Neural cell (in vitro differentiated cells): ENCODE measurements around the gene PLEKHM1. TPM values are rescaled to one million over a fixed set of nuclear protein-coding genes. Genes with fewer than 3 reads are reported as not detected.
"Not testable (repeated sequence)": the region's sequence is repeated elsewhere in the genome, so short reads cannot be mapped to it uniquely, and the experiment has no call there.

Experiments
- H2AFZ ChIP-seq: fragments of 200-600, 300-800 bp; sonication (generic), shearing (Covaris generic); 2 replicates; pipeline ENCODE4 v1.6.0; 2014; ENCODE audit warnings: low read depth, mild to moderate bottlenecking, antibody characterized with exemption, low read length, moderate library complexity
- H3F3A ChIP-seq: fragments of 200-600 bp; shearing (Covaris generic); 2 replicates; pipeline ENCODE4 v1.6.1; 2016; ENCODE audit warnings: mild to moderate bottlenecking, moderate library complexity, mixed read lengths, antibody characterized with exemption, low read length; ENCODE audit not compliant: insufficient read depth, poor library complexity, severe bottlenecking
- H3K27ac ChIP-seq: fragments of 200-600, 300-800 bp; sonication (generic), shearing (Covaris generic); 2 replicates; pipeline ENCODE4 v1.5.1; 2014; ENCODE audit warnings: mild to moderate bottlenecking, low read length, moderate library complexity
- H3K27me3 ChIP-seq: fragments of 300-800, 200-600 bp; sonication (generic), shearing (Covaris generic); 2 replicates; pipeline ENCODE4 v1.6.0; 2014; ENCODE audit warnings: mild to moderate bottlenecking, low read depth, low read length, moderate library complexity; ENCODE audit not compliant: insufficient read depth
- H3K36me3 ChIP-seq: fragments of 300-800, 200-600 bp; sonication (generic), shearing (Covaris generic); 2 replicates; pipeline ENCODE4 v1.5.1; 2014; ENCODE audit warnings: mild to moderate bottlenecking, antibody characterized with exemption, low read length, moderate library complexity; ENCODE audit not compliant: insufficient read depth
- H3K4me2 ChIP-seq: fragments of 300-800, 200-600 bp; sonication (generic), shearing (Covaris generic); 2 replicates; pipeline ENCODE4 v1.6.0; 2014; ENCODE audit warnings: mild to moderate bottlenecking, low read length
- H3K4me3 ChIP-seq: fragments of 300-800, 200-600 bp; sonication (generic), shearing (Covaris generic); 2 replicates; pipeline ENCODE4 v1.5.1; 2014; ENCODE audit warnings: mild to moderate bottlenecking, low read length, moderate library complexity
- H3K79me2 ChIP-seq: fragments of 200-600 bp; shearing (Covaris generic); replicated peaks from 2 replicates; pipeline ENCODE4 v1.6.0; 2014; ENCODE audit warnings: mild to moderate bottlenecking, low read length, moderate library complexity; ENCODE audit not compliant: insufficient read depth
- H3K9ac ChIP-seq: fragments of 300-800, 200-600 bp; sonication (generic), shearing (Covaris generic); 2 replicates; pipeline ENCODE4 v1.6.1; 2016; ENCODE audit warnings: mild to moderate bottlenecking, low read length, mixed read lengths
- H3K9me2 ChIP-seq: fragments of 200-600 bp; shearing (Covaris generic); 2 replicates; pipeline ENCODE4 v1.6.1; 2016; ENCODE audit warnings: mild to moderate bottlenecking, low read length, mixed read lengths; ENCODE audit not compliant: insufficient read depth
- H3K9me3 ChIP-seq: fragments of 200-600, 300-800 bp; sonication (generic), shearing (Covaris generic); 2 replicates; pipeline ENCODE4 v1.6.1; 2016; ENCODE audit warnings: mild to moderate bottlenecking, mixed run types, low read length, moderate library complexity, mixed read lengths
- H4K20me1 ChIP-seq: fragments of 200-600 bp; shearing (Covaris generic); 2 replicates; pipeline ENCODE4 v1.6.1; 2016; ENCODE audit warnings: mild to moderate bottlenecking, mixed run types; ENCODE audit not compliant: insufficient read depth
- EP300 ChIP-seq: fragments of 450-650 bp; conservative IDR thresholded peaks from 2 replicates; pipeline ENCODE4 v1.6.1; 2014; ENCODE audit warnings: antibody characterized with exemption, mild to moderate bottlenecking, moderate library complexity; ENCODE audit not compliant: poor library complexity, severe bottlenecking
- EZH2 ChIP-seq: fragments of 200-600, 300-800 bp; shearing (Covaris generic), sonication (generic); IDR thresholded peaks from 2 replicates; pipeline ENCODE4 v1.6.1; 2014; ENCODE audit warnings: antibody characterized with exemption, low read length, borderline replicate concordance, mild to moderate bottlenecking; ENCODE audit not compliant: insufficient read depth, poor library complexity, severe bottlenecking
- MXI1 ChIP-seq: fragments of 450-650 bp; conservative IDR thresholded peaks from 2 replicates; pipeline ENCODE4 v1.6.1; 2014; ENCODE audit warnings: antibody characterized with exemption, mild to moderate bottlenecking; ENCODE audit not compliant: poor library complexity, severe bottlenecking
- POLR2AphosphoS5 ChIP-seq: IDR thresholded peaks from 2 replicates; pipeline ENCODE4 v1.6.1; 2012
- RAD21 ChIP-seq: fragments of 450-650 bp; conservative IDR thresholded peaks from 2 replicates; pipeline ENCODE4 v1.6.1; 2014; ENCODE audit warnings: antibody characterized with exemption, mild to moderate bottlenecking, moderate library complexity
- TAF1 ChIP-seq: IDR thresholded peaks from 2 replicates; pipeline ENCODE4 v1.6.1; 2012; ENCODE audit warnings: low read depth
- polyA plus RNA-seq: library from polyadenylated mRNA; depleted of rRNA; stranded (reverse); fragments of >200 nt; gene quantifications from 2 replicates; pipeline ENCODE4 v1.2.3, GENCODE V29; 2014
- TF ChIP-seq, protein P1 (sequence below): fragments of 450-650 bp; IDR thresholded peaks from 2 replicates; pipeline ENCODE4 v1.5.1; 2014; ENCODE audit warnings: antibody characterized with exemption, mild to moderate bottlenecking, moderate library complexity; ENCODE audit not compliant: poor library complexity, severe bottlenecking

PLEKHM1 gene
- polyA plus RNA-seq, 1 donor from 2014 or later: 3.1 TPM

GRCh38 chr17:45454341-45454740, 36.2 kb downstream of the PLEKHM1 start:
- not testable (repeated sequence) for H3F3A ChIP-seq, H4K20me1 ChIP-seq, H3K9me2 ChIP-seq, H3K79me2 ChIP-seq, H3K9me3 ChIP-seq, H3K27me3 ChIP-seq, H3K4me3 ChIP-seq, H3K27ac ChIP-seq, H3K9ac ChIP-seq, H3K4me2 ChIP-seq, H2AFZ ChIP-seq, H3K36me3 ChIP-seq

DNA sequence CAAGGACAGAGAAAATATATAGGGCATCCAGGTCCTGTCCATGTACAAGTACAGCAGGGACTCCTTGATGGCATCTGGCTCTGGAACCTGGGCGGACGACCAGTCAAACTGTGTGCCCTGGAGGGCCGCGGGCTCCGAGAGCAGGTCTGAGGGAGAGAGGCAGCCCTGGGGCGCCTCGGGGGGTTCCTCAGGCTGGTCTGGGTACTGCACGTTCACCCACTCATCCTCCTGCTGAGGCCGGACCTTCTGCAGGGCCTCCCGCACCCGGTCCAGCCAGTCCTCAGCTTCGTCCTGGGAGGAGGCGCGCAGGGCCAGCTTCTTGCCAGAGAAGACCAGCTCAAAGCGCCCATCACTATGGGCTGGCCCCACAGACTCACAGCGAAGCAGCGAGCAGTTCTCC, 36.8 kb downstream of the PLEKHM1 start:
- not testable (repeated sequence) for H3K79me2 ChIP-seq, H3K9me3 ChIP-seq, H3K36me3 ChIP-seq, H4K20me1 ChIP-seq, H3F3A ChIP-seq, H2AFZ ChIP-seq, H3K27ac ChIP-seq, H3K9me2 ChIP-seq, H3K9ac ChIP-seq, H3K4me2 ChIP-seq, H3K27me3 ChIP-seq, H3K4me3 ChIP-seq

GRCh38 chr17:45453225-45453534, 37.3 kb downstream of the PLEKHM1 start:
- not testable (repeated sequence) for H3K9me3 ChIP-seq, H3K9ac ChIP-seq, H3K4me3 ChIP-seq, H3K27me3 ChIP-seq, H3K9me2 ChIP-seq, H3K27ac ChIP-seq, H3K4me2 ChIP-seq, H2AFZ ChIP-seq, H3K79me2 ChIP-seq, H4K20me1 ChIP-seq, H3F3A ChIP-seq, H3K36me3 ChIP-seq

DNA sequence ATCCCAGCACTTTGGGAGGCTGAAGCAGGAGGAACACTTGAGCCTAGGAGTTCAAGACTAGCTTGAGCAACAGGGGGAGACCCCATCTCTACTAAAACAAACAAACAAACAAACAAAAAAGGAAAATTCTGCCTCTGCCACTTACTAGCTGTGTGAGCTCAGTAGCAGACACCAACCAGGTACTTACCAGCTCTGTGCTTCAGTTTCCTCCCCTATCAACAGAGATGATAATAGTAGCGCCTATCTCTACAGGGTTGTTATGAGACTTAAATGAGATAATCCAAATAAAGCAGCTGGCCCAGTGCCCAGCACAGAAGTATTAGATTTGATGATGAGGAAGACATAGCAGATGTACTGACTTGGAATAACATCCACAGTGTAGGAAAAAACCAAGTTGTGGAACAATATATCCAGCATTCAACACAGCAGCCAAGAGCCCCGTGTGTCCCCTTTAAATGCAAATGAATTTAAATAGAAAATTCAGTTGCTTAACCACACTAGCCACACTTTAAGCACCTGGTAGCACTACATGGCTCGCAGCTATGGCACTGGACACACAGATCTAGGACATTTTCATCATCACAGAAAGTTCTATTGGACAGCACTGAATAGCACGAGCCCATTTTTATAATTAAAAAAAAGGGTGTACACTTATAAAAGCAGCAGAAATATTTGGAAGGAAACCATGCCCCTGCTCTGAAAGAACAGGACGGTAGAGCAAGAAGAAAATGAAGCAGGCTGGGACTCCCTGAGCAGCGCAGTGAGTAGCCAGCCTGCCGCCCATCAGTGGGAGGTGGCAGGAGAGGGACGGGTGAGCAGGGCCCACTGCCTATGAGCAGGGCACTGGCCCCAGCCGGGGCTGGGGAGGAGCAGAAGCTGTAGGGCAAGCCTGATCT, 37.9 kb downstream of the PLEKHM1 start:
- not testable (repeated sequence) for H2AFZ ChIP-seq, H3K4me3 ChIP-seq, H3K27ac ChIP-seq, H3K9me2 ChIP-seq, H3K79me2 ChIP-seq, H3K36me3 ChIP-seq, H4K20me1 ChIP-seq, H3K9me3 ChIP-seq, H3F3A ChIP-seq, H3K9ac ChIP-seq, H3K27me3 ChIP-seq, H3K4me2 ChIP-seq

DNA sequence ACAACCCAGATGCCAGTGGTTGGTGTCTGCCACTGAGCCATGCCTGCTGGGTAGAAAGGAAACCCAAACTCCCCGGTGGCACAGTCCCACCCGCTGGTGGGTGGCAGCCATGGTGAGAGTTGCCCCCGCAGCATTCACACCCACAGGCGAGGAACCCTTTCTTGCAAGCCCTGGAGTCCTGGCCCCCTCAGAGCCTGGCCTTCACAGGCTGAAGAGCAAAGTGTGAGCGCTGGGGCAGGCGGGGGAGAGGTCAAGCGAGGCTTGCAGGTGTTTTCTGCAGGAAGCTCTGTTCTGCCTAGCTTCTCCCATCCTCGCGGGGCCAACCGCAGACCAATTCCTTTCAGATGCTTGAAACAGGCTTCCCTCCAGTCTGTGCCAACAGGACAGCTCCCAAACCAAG, 38.9 kb downstream of the PLEKHM1 start:
- not testable (repeated sequence) for H3K4me2 ChIP-seq, H3K27ac ChIP-seq, H2AFZ ChIP-seq, H3K4me3 ChIP-seq, H3F3A ChIP-seq, H4K20me1 ChIP-seq, H3K27me3 ChIP-seq, H3K79me2 ChIP-seq, H3K9me2 ChIP-seq, H3K36me3 ChIP-seq, H3K9ac ChIP-seq, H3K9me3 ChIP-seq

DNA sequence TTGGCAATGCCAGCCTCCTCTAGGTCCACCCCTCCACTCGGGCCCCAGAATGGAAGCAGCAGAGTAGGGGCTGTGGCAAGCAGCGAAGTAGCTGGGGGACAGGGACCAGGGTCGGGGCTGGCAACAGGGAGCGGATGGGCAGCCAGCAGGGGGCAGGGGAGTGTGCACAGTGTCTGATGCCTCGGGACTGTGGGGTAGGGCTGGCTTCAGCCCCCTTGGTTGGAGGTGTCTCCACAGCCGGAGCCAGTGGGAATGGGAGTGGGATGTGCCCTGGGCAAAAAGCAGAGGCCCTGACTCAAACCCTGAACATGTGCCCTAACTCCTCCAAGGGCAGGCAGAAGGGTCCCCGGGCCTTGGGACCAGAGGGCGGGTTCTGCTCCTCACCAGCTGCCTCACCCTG, 39.4 kb downstream of the PLEKHM1 start:
- Histone ChIP-seq H3F3A (no peaks in the 10 kb centered on the region), H3K9me2 (no peaks in the 10 kb centered on the region), H3K36me3 (no peaks in the 10 kb centered on the region), H3K4me2 (no peak overlapping the region), H3K9ac (no peak overlapping the region), H3K79me2 (no peaks in the 10 kb centered on the region), H3K4me3 (no peak overlapping the region), H3K9me3 (no peaks in the 10 kb centered on the region), H4K20me1 (no peaks in the 10 kb centered on the region), H3K27me3 (no peaks in the 10 kb centered on the region), H2AFZ (no peak overlapping the region), H3K27ac (no peak overlapping the region)
- no peak for TF ChIP-seq MXI1
- no peak for TF ChIP-seq RAD21
- TF ChIP-seq EZH2: no peak
- TF ChIP-seq TAF1: no peak
- no peak for TF ChIP-seq EP300
- TF ChIP-seq POLR2AphosphoS5: no peak
- TF ChIP-seq, protein P1, sequence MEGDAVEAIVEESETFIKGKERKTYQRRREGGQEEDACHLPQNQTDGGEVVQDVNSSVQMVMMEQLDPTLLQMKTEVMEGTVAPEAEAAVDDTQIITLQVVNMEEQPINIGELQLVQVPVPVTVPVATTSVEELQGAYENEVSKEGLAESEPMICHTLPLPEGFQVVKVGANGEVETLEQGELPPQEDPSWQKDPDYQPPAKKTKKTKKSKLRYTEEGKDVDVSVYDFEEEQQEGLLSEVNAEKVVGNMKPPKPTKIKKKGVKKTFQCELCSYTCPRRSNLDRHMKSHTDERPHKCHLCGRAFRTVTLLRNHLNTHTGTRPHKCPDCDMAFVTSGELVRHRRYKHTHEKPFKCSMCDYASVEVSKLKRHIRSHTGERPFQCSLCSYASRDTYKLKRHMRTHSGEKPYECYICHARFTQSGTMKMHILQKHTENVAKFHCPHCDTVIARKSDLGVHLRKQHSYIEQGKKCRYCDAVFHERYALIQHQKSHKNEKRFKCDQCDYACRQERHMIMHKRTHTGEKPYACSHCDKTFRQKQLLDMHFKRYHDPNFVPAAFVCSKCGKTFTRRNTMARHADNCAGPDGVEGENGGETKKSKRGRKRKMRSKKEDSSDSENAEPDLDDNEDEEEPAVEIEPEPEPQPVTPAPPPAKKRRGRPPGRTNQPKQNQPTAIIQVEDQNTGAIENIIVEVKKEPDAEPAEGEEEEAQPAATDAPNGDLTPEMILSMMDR: no peak
